A549 (cell line): Measurements from ENCODE around the gene NALCN. TPM values are rescaled to one million over a fixed set of nuclear protein-coding genes. Genes with fewer than 3 reads are reported as not detected.

Experiments used
- ATAC-seq, 2 experiments: fragments of 200-7000 bp in 1 of 2; fragments of >200 bp in 1 of 2; cut with Nextera tagmentation in 1 of 2; cut with Tn5 transposase in 1 of 2; 3 replicates each; pipeline versions ENCODE4 v1.8.0 to v1.9.1; 2018 to 2020; ENCODE audit warnings: mild to moderate bottlenecking in 1 of 2, moderate library complexity in 1 of 2
- CTCF ChIA-PET: fragments of 300-600 bp; sonication (Branson Sonifier 250); formaldehyde crosslinking; extraction: SDS; loops from one replicate; lab custom pipeline; 2021; ENCODE audit warnings: antibody characterized with exemption, inconsistent platforms; lab: Yijun Ruan, JAX
- POLR2A ChIA-PET: fragments of 350-600 bp; formaldehyde crosslinking; extraction: SDS; loops from one replicate; lab custom pipeline; 2021; ENCODE audit warnings: antibody characterized with exemption, inconsistent platforms; lab: Yijun Ruan, JAX
- DNase-seq, 2 experiments: peaks; one replicate each; pipeline versions ENCODE4 v3.0.0 to v3.0.0-alpha.2; 2011 to 2016; ENCODE audit warnings: low read depth in 1 of 2, low spot score in 1 of 2
- FAIRE-seq: peaks from 2 replicates; lab custom pipeline; 2011; peaks lifted over from hg19 to GRCh38; lab: Jason Lieb, UNC
- H3K27ac ChIP-seq, 2 experiments: fragments of >200 bp; sonication (Bioruptor Twin); formaldehyde crosslinking; 3 replicates each; pipeline ENCODE4 v1.5.1; 2016 to 2017
- H3K4me1 ChIP-seq: fragments of >200 bp; sonication (Bioruptor Twin); formaldehyde crosslinking; 3 replicates; pipeline ENCODE4 v1.6.1; 2016
- H3K4me2 ChIP-seq: fragments of >200 bp; sonication (Bioruptor Twin); formaldehyde crosslinking; 3 replicates; pipeline ENCODE4 v1.6.1; 2016
- H3K4me3 ChIP-seq: fragments of >200 bp; sonication (Bioruptor Twin); formaldehyde crosslinking; 3 replicates; pipeline ENCODE4 v1.5.1; 2016
- H3K9me3 ChIP-seq: fragments of >200 bp; sonication (Bioruptor Twin); formaldehyde crosslinking; 3 replicates; pipeline ENCODE4 v1.6.1; 2016
- BHLHE40 ChIP-seq: IDR thresholded peaks from 2 replicates; pipeline ENCODE4 v1.6.1; 2012; ENCODE audit warnings: low read depth, low read length, inconsistent platforms
- CBX2 ChIP-seq: fragments of 200-600 bp; sonication (generic); IDR thresholded peaks from 2 replicates; pipeline ENCODE4 v1.6.1; 2016; ENCODE audit warnings: low read depth, mild to moderate bottlenecking, borderline replicate concordance
- CBX8 ChIP-seq: fragments of 200-600 bp; sonication (generic); IDR thresholded peaks from 2 replicates; pipeline ENCODE4 v1.6.1; 2016
- CHD4 ChIP-seq: fragments of 200-600 bp; sonication (generic); IDR thresholded peaks from 2 replicates; pipeline ENCODE4 v1.6.1; 2016; ENCODE audit warnings: antibody characterized with exemption, mild to moderate bottlenecking, borderline replicate concordance
- EHMT2 ChIP-seq: fragments of 200-600 bp; sonication (generic); IDR thresholded peaks from 2 replicates; pipeline ENCODE4 v1.6.1; 2016; ENCODE audit warnings: antibody characterized with exemption, low read depth, mild to moderate bottlenecking, moderate library complexity
- FOXS1 ChIP-seq: fragments of 250-450 bp; sonication (Bioruptor Pico); IDR thresholded peaks from 2 replicates; pipeline ENCODE4 v1.5.0; 2020; ENCODE audit warnings: mild to moderate bottlenecking, moderate library complexity
- HOXB13 ChIP-seq: fragments of 250-450 bp; sonication (Bioruptor Pico); IDR thresholded peaks from 2 replicates; pipeline ENCODE4 v1.5.0; 2020; ENCODE audit warnings: low read depth, mild to moderate bottlenecking, moderate library complexity
- JUN ChIP-seq, 2 experiments: fragments of >200 bp; sonication (Bioruptor Twin); formaldehyde crosslinking; IDR thresholded peaks; 2 replicates in 1 of 2; 3 replicates in 1 of 2; pipeline ENCODE4 v1.6.1; 2016 to 2017
- KDM5A ChIP-seq: fragments of 200-600 bp; sonication (generic); IDR thresholded peaks from 2 replicates; pipeline ENCODE4 v1.6.1; 2016; ENCODE audit warnings: antibody characterized with exemption, mild to moderate bottlenecking
- MYC ChIP-seq: IDR thresholded peaks from 2 replicates; pipeline ENCODE4 v1.6.1; 2012; ENCODE audit warnings: mild to moderate bottlenecking, inconsistent platforms, low read length, improper control_type of control experiment, borderline replicate concordance
- NR3C1 ChIP-seq: fragments of >200 bp; sonication (Bioruptor Twin); formaldehyde crosslinking; IDR thresholded peaks from 3 replicates; pipeline ENCODE4 v1.6.1; 2017
- POLR2A ChIP-seq: IDR thresholded peaks from 2 replicates; pipeline ENCODE4 v1.6.1; 2012; ENCODE audit warnings: mild to moderate bottlenecking, low read length
- RAD21 ChIP-seq, 2 experiments: fragments of >200 bp in 1 of 2; sonication (Bioruptor Twin) in 1 of 2; formaldehyde crosslinking in 1 of 2; IDR thresholded peaks in 1 of 2; conservative IDR thresholded peaks in 1 of 2; 2 replicates in 1 of 2; 3 replicates in 1 of 2; pipeline ENCODE4 v1.6.1; 2012 to 2018; ENCODE audit warnings: inconsistent platforms in 1 of 2
- RARB ChIP-seq: fragments of 250-450 bp; sonication (Bioruptor Pico); IDR thresholded peaks from 2 replicates; pipeline ENCODE4 v1.8.0; 2021; ENCODE audit warnings: mild to moderate bottlenecking, moderate library complexity
- RCOR1 ChIP-seq: fragments of 150-350 bp; IDR thresholded peaks from 2 replicates; pipeline ENCODE4 v1.6.1; 2014; ENCODE audit warnings: antibody characterized with exemption, low read length, low read depth
- RNF2 ChIP-seq: fragments of 200-600 bp; sonication (generic); IDR thresholded peaks from 2 replicates; pipeline ENCODE4 v1.6.1; 2016; ENCODE audit warnings: low read depth, mild to moderate bottlenecking, antibody characterized with exemption, moderate library complexity, borderline replicate concordance
- SREBF2 ChIP-seq: fragments of 450-650 bp; IDR thresholded peaks from 2 replicates; pipeline ENCODE4 v1.6.1; 2014; ENCODE audit warnings: mild to moderate bottlenecking, moderate library complexity
- WGBS: methylation state at CpG from one replicate; pipeline ENCODE4 v1.1.6; 2017; ENCODE audit errors: missing lambda C conversion rate; 5-methylcytosine and 5-hydroxymethylcytosine counted together
- polyA plus RNA-seq, 4 experiments: library from polyadenylated mRNA; depleted of rRNA in 3 of 4; stranded (reverse); fragments of >200 nt; fragmentation: RNase III in 1 of 4; extraction: RNeasy Plus Mini Kit Qiagen cat#74134 plus additional on column Dnase treatment in 1 of 4; gene quantifications; 2 replicates in 3 of 4; 3 replicates in 1 of 4; pipeline ENCODE4 v1.2.3, GENCODE V29; 2011 to 2017
- TF ChIP-seq, protein P1 (sequence below): IDR thresholded peaks from 2 replicates; pipeline ENCODE4 v1.6.1; 2012
- TF ChIP-seq, protein P2 (sequence below): IDR thresholded peaks from 2 replicates; pipeline ENCODE4 v1.6.1; 2012
- TF ChIP-seq, protein P3 (sequence below): fragments of >200 bp; sonication (Bioruptor Twin); formaldehyde crosslinking; IDR thresholded peaks from 2 replicates; pipeline ENCODE4 v1.6.1; 2016
- TF ChIP-seq, protein P4 (sequence below): fragments of 250-450 bp; sonication (Bioruptor Pico); IDR thresholded peaks from 2 replicates; pipeline ENCODE4 v1.5.0; 2021; ENCODE audit warnings: mild to moderate bottlenecking, moderate library complexity, borderline replicate concordance
- TF ChIP-seq, protein P5 (sequence below): fragments of 250-450 bp; sonication (Bioruptor Pico); IDR thresholded peaks from 2 replicates; pipeline ENCODE4 v1.5.0; 2020; ENCODE audit warnings: low read depth, mild to moderate bottlenecking, moderate library complexity

Gene NALCN
- polyA plus RNA-seq, 2 of the 4 experiments (the other 2 are of a cell fraction): 1.8 to 4.9 TPM

DNA sequence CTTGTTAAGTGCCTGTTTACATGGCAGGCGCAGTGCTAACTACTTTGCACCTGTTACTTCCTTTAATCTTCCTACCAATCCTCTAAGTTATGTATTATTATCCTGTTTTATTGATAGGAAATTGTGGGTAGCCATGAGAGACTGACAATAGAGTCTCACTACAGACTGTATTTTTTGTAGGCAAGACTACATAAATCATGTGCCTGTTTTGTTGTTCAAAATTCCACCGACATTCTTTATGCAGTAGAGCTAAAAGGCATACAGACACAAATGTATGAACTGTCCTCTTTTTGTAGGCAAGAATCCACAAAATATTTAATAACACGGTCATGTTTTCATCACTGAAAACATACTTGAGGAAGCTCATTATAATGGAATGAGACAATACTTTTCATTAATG is 205.5 kb downstream of the NALCN start:
- H3K4me2 ChIP-seq: peak overlapping the region; percentile 24

DNA sequence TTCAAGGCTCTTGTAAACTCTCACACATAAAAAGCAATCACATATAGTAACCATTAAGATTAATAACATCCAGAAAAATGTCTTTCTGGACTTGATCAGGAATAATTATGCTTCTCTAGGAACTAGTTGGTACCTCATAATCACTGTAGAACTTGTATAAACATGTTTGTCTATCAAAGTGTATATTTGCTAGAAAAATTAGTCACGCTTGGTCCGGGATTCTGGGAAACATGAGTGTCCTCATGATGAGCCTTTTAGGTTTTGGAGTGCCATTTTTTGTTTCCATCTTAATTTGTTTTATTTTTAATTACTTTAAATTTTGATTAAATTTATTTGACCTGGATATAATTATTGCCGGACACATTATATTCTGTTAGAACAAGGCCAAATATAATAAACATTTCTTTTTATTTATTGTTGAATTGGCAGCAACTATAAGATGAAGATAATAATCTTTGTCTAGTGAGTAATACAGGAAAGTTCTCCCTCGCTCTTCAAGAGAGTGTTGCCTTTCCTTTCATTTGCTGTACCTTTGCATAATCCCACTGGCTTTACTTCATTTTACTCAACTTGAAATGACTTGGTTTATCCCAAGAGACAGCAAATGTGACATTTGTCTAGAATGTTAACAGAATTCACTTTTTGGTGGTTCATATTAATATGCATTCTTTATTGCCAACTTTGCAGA is 207.0 kb downstream of the NALCN start:
- H3K9me3 ChIP-seq: no peaks in the 10 kb centered on the region
- ATAC-seq (no peak), DNase-seq (no peak), FAIRE-seq (no peak)
- H3K27ac ChIP-seq: no peak overlapping the region
- POLR2A ChIA-PET: no interaction called here
- CTCF ChIA-PET: no interaction called here
- H3K4me1 ChIP-seq: peaks cover 20% of the 10 kb centered on the region; the same call in 2 of the 3 replicates
- TF ChIP-seq KDM5A (no peak), CHD4 (no peak), HOXB13 (CRISPR knock-in tag) (no peak), FOXS1 (CRISPR knock-in tag) (no peak), RAD21 (conservative IDR thresholded peaks at IDR 0.05 in 1 of 2, IDR thresholded peaks at IDR 0.05 in 1 of 2) (no peak), CBX2 (no peak), CBX8 (no peak), NR3C1 (no peak)
- TF ChIP-seq, protein P1, sequence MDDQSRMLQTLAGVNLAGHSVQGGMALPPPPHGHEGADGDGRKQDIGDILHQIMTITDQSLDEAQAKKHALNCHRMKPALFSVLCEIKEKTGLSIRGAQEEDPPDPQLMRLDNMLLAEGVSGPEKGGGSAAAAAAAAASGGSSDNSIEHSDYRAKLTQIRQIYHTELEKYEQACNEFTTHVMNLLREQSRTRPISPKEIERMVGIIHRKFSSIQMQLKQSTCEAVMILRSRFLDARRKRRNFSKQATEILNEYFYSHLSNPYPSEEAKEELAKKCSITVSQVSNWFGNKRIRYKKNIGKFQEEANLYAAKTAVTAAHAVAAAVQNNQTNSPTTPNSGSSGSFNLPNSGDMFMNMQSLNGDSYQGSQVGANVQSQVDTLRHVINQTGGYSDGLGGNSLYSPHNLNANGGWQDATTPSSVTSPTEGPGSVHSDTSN: no peak
- TF ChIP-seq, protein P2, sequence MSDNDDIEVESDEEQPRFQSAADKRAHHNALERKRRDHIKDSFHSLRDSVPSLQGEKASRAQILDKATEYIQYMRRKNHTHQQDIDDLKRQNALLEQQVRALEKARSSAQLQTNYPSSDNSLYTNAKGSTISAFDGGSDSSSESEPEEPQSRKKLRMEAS: no peak
- TF ChIP-seq, protein P3, sequence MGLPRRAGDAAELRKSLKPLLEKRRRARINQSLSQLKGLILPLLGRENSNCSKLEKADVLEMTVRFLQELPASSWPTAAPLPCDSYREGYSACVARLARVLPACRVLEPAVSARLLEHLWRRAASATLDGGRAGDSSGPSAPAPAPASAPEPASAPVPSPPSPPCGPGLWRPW: no peak
- no peak overlapping the region for H3K4me2 ChIP-seq
- H3K4me3 ChIP-seq: no peak overlapping the region
- WGBS: 66% methylated on average over 4 of the region's 4 CpGs

More for the DNA sequence above, 205.5 kb downstream of the NALCN start:
- DNase-seq: no peak
- peaks cover 20% of the 10 kb centered on the region; the same call in 2 of the 3 replicates for H3K4me1 ChIP-seq
- FAIRE-seq: no peak
- WGBS: 70% methylated on average over 3 of the region's 3 CpGs
- TF ChIP-seq, protein P4, sequence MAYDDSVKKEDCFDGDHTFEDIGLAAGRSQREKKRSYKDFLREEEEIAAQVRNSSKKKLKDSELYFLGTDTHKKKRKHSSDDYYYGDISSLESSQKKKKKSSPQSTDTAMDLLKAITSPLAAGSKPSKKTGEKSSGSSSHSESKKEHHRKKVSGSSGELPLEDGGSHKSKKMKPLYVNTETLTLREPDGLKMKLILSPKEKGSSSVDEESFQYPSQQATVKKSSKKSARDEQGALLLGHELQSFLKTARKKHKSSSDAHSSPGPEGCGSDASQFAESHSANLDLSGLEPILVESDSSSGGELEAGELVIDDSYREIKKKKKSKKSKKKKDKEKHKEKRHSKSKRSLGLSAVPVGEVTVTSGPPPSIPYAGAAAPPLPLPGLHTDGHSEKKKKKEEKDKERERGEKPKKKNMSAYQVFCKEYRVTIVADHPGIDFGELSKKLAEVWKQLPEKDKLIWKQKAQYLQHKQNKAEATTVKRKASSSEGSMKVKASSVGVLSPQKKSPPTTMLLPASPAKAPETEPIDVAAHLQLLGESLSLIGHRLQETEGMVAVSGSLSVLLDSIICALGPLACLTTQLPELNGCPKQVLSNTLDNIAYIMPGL (CRISPR knock-in tag): no peak
- no peak for TF ChIP-seq RARB (CRISPR knock-in tag)
- no peak for TF ChIP-seq RCOR1
- TF ChIP-seq, protein P5, sequence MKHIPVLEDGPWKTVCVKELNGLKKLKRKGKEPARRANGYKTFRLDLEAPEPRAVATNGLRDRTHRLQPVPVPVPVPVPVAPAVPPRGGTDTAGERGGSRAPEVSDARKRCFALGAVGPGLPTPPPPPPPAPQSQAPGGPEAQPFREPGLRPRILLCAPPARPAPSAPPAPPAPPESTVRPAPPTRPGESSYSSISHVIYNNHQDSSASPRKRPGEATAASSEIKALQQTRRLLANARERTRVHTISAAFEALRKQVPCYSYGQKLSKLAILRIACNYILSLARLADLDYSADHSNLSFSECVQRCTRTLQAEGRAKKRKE (CRISPR knock-in tag): no peak
- no peak for TF ChIP-seq KDM5A
- no peak for TF ChIP-seq MYC
- TF ChIP-seq JUN (IDR thresholded peaks at IDR 0.05): no peak
- TF ChIP-seq EHMT2: no peak
- no peak for TF ChIP-seq BHLHE40
- TF ChIP-seq SREBF2: no peak
- no peak for TF ChIP-seq POLR2A
- no peak for TF ChIP-seq RNF2
- H3K27ac ChIP-seq: peak overlapping the region; percentile 54 to 73
- POLR2A ChIA-PET: no interaction called here
- ATAC-seq: no peak
- CTCF ChIA-PET: no interaction called here
- H3K9me3 ChIP-seq: no peaks in the 10 kb centered on the region
- H3K4me3 ChIP-seq: no peak overlapping the region
